Endothelial cell of umbilical vein (primary cell): Measurements from ENCODE around the gene GPR153.

Experiments
- EZH2 ChIP-seq: IDR thresholded peaks from 2 replicates; pipeline ENCODE4 v1.6.1; 2012; ENCODE audit warnings: borderline replicate concordance, low read depth, mild to moderate bottlenecking, moderate library complexity, low read length, inconsistent platforms; ENCODE audit not compliant: severe bottlenecking
- FOS ChIP-seq: IDR thresholded peaks from 2 replicates; pipeline ENCODE4 v1.6.1; 2011; ENCODE audit warnings: mild to moderate bottlenecking, low read length, moderate library complexity, borderline replicate concordance; ENCODE audit not compliant: insufficient read depth
- MYC ChIP-seq: IDR thresholded peaks from one replicate; pipeline ENCODE4 v1.6.1; 2011; ENCODE audit warnings: mild to moderate bottlenecking, low read depth, low read length
- POLR2AphosphoS5 ChIP-seq: IDR thresholded peaks from 2 replicates; pipeline ENCODE4 v1.6.1; 2012; ENCODE audit warnings: low read depth, mild to moderate bottlenecking, control low read depth, low read length, moderate library complexity; ENCODE audit not compliant: insufficient read depth
- TF ChIP-seq, protein P1 (sequence below), 2 donors: IDR thresholded peaks; 1 replicate in 1 of 2; 2 replicates in 1 of 2; pipeline ENCODE4 v1.5.1; 2011; ENCODE audit warnings: low read length in 2 of 2, mild to moderate bottlenecking in 2 of 2, moderate library complexity in 2 of 2, control low read depth in 1 of 2, inconsistent platforms in 1 of 2, low read depth in 1 of 2; ENCODE audit not compliant: insufficient read depth in 1 of 2; ENCODE audit errors: extremely low read depth in 1 of 2

GRCh38 chr1:6274622-6275139, 13.8 kb upstream of the GPR153 start:
- TF ChIP-seq, protein P1, sequence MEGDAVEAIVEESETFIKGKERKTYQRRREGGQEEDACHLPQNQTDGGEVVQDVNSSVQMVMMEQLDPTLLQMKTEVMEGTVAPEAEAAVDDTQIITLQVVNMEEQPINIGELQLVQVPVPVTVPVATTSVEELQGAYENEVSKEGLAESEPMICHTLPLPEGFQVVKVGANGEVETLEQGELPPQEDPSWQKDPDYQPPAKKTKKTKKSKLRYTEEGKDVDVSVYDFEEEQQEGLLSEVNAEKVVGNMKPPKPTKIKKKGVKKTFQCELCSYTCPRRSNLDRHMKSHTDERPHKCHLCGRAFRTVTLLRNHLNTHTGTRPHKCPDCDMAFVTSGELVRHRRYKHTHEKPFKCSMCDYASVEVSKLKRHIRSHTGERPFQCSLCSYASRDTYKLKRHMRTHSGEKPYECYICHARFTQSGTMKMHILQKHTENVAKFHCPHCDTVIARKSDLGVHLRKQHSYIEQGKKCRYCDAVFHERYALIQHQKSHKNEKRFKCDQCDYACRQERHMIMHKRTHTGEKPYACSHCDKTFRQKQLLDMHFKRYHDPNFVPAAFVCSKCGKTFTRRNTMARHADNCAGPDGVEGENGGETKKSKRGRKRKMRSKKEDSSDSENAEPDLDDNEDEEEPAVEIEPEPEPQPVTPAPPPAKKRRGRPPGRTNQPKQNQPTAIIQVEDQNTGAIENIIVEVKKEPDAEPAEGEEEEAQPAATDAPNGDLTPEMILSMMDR (IDR thresholded peaks at IDR 0.05; ENCODE audit: extremely low read depth in 1 of 2, insufficient read depth in 1 of 2, low read depth in 1 of 2, low read length in 2 of 2): no peak
- TF ChIP-seq FOS: no peak
- TF ChIP-seq MYC: no peak
- no peak for TF ChIP-seq POLR2AphosphoS5
- TF ChIP-seq EZH2: no peak
